Activated B cell treated with CpG ODN at 0.5 μM for 24 hours (primary cell): ENCODE measurements around the gene MYOZ2. TPM values are rescaled to one million over a fixed set of nuclear protein-coding genes. Genes with fewer than 3 reads are reported as not detected.

ENCODE experiments used
- ATAC-seq: fragments of 200-7000 bp; cut with Tn5 transposase; one replicate; pipeline ENCODE4 v1.10.0; 2021; ENCODE audit warnings: low read depth, mild to moderate bottlenecking, moderate library complexity
- CTCF ChIA-PET: fragments of 350-600 bp; sonication (Branson Sonifier 250); formaldehyde crosslinking; loops from one replicate; lab custom pipeline; 2021; ENCODE audit warnings: antibody characterized with exemption; lab: Charles Lee
- POLR2A ChIA-PET: fragments of 350-600 bp; sonication (Branson Sonifier 250); formaldehyde crosslinking; loops from one replicate; lab custom pipeline; 2021; ENCODE audit warnings: antibody characterized with exemption; lab: Charles Lee
- DNase-seq: peaks from one replicate; pipeline ENCODE4 v3.0.0; 2022
- H3K27ac Mint-ChIP-seq: one replicate; pipeline ENCODE4 v1.8.0; 2020; ENCODE audit warnings: mixed read lengths
- H3K27me3 Mint-ChIP-seq: one replicate; pipeline ENCODE4 v1.8.0; 2021; ENCODE audit warnings: mixed read lengths
- H3K36me3 Mint-ChIP-seq: one replicate; pipeline ENCODE4 v1.8.0; 2021; ENCODE audit warnings: low read depth, mixed read lengths
- H3K4me1 Mint-ChIP-seq: one replicate; pipeline ENCODE4 v1.8.0; 2021; ENCODE audit warnings: mixed read lengths
- H3K4me3 Mint-ChIP-seq: one replicate; pipeline ENCODE4 v1.8.0; 2020; ENCODE audit warnings: mild to moderate bottlenecking, mixed read lengths
- H3K9me3 Mint-ChIP-seq: one replicate; pipeline ENCODE4 v1.8.0; 2020; ENCODE audit warnings: mixed read lengths
- intact Hi-C: fragments of 100-400 bp; cut with micrococcal nuclease; formaldehyde crosslinking; loops from one replicate; pipeline ENCODE4 v1.15.1; 2024
- total RNA-seq: library from RNA; stranded (reverse); gene quantifications from 2 replicates; pipeline ENCODE4 v1.2.3, GENCODE V29; 2022
- TF ChIP-seq, protein P1 (sequence below): fragments of 200-600 bp; IDR thresholded peaks from one replicate; pipeline ENCODE4 v1.8.0; 2022; ENCODE audit warnings: antibody characterized with exemption, mild to moderate bottlenecking

MYOZ2 gene
- total RNA-seq, 1 donor from 2014 or later: not detected

DNA sequence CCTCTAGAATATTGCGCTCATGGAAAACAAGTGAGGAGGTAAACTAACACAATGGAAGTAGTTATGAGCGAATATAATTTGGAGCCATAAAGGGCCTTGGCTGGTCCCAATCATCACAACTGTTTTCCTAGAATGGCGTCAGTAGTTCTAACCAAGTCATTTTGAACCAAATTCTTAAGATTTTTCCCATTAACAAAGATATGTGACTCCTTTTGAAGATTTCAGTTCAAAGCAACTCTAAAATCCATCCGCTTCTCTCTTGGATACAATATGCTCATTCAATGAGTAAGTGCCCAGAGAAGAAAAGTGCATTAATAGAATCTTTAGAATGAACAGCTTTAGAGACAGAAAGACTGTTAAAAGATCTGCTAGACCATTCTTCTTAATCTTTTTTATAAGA is 19.6 kb upstream of the MYOZ2 start:
- ChIA-PET CTCF (no interaction called here), POLR2A (no interaction called here)
- no peaks in the 10 kb centered on the region for H3K36me3 Mint-ChIP-seq
- H3K4me3 Mint-ChIP-seq: no peak overlapping the region
- no peak overlapping the region for H3K27ac Mint-ChIP-seq
- no peaks in the 10 kb centered on the region for H3K9me3 Mint-ChIP-seq
- H3K27me3 Mint-ChIP-seq: peaks cover 6% of the 10 kb centered on the region
- intact Hi-C loops: no loop called here
- H3K4me1 Mint-ChIP-seq: no peaks in the 10 kb centered on the region
- TF ChIP-seq, protein P1, sequence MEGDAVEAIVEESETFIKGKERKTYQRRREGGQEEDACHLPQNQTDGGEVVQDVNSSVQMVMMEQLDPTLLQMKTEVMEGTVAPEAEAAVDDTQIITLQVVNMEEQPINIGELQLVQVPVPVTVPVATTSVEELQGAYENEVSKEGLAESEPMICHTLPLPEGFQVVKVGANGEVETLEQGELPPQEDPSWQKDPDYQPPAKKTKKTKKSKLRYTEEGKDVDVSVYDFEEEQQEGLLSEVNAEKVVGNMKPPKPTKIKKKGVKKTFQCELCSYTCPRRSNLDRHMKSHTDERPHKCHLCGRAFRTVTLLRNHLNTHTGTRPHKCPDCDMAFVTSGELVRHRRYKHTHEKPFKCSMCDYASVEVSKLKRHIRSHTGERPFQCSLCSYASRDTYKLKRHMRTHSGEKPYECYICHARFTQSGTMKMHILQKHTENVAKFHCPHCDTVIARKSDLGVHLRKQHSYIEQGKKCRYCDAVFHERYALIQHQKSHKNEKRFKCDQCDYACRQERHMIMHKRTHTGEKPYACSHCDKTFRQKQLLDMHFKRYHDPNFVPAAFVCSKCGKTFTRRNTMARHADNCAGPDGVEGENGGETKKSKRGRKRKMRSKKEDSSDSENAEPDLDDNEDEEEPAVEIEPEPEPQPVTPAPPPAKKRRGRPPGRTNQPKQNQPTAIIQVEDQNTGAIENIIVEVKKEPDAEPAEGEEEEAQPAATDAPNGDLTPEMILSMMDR: no peak
- no peak for DNase-seq
- no peak for ATAC-seq

DNA sequence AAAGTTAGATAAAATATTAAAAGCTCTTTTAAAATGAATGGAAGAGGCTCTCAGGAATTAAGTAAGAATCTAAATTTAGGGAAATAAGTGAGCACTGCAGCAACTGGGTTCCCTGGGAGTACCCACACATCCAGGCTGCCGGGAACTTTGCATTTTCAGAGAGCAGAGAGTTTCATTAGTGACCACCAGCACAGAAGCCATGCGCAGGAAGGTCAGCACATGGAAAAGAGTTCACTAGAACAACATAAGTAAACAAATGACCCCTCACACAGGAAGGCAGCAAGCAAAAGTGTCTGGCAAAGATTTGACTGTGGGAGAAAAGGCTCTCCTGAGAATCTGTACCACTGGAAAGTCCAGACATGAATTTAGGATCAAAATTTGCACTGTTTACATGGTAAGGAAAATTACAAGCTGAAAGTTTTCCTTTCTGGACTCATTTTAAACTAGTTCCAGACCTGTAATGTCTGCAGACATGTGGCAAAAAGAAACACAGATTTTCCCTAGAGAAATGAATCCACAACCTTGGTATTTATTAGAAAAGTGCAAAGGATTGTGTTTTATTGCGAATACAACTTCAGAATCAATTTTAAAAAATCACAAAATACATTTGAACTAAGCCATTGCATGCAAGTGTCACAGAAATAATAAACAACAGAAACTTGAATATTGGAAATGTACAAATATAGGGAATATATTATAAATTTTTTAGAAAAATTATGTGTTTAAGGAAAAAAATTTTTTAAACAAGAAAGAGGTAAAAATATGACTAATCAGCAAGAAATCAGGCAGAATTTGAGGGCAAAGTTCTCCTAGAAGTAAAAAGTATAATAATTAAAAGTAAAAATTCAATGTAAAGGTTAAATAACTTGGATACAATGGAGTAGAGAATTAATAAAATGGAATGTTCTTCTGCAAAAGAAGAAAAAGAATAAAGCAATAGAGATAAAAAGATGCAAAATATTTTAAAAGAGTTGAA is 18.4 kb upstream of the MYOZ2 start:
- H3K27ac Mint-ChIP-seq: no peak overlapping the region
- ChIA-PET CTCF (no interaction called here), POLR2A (no interaction called here)

DNA sequence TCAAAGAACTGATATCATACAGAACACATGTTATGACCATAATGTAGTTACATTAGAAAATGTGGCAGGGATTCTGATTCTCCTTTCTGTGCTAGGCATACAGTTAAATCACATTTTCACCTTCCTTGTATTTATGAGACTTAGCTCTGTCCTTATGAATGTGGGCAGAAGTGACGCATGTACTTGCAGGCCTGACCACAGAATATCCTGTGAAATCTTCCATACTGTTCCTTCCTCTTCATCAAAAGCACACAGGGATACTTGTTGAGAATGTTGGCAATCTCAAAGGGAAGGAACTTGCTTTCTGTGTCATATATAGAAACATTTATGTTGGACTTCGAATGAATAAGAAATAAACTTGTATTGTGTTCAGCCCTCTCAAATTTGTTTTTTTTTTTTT is 17.2 kb upstream of the MYOZ2 start:
- Mint-ChIP-seq H3K27ac (no peak overlapping the region), H3K9me3 (no peaks in the 10 kb centered on the region), H3K36me3 (no peaks in the 10 kb centered on the region), H3K27me3 (peaks cover 8% of the 10 kb centered on the region), H3K4me3 (no peak overlapping the region), H3K4me1 (no peaks in the 10 kb centered on the region)
- CTCF ChIA-PET: no interaction called here
- DNase-seq (no peak), ATAC-seq (no peak)
- TF ChIP-seq, protein P1: no peak
- POLR2A ChIA-PET: no interaction called here
- intact Hi-C loops: no loop called here

More for the DNA sequence above, 18.4 kb upstream of the MYOZ2 start:
- DNase-seq (no peak), ATAC-seq (no peak)
- TF ChIP-seq, protein P1: no peak
- peaks cover 8% of the 10 kb centered on the region for H3K27me3 Mint-ChIP-seq
- intact Hi-C loops: no loop called here
- no peaks in the 10 kb centered on the region for H3K36me3 Mint-ChIP-seq
- no peaks in the 10 kb centered on the region for H3K9me3 Mint-ChIP-seq
- H3K4me1 Mint-ChIP-seq: no peaks in the 10 kb centered on the region
- no peak overlapping the region for H3K4me3 Mint-ChIP-seq

DNA sequence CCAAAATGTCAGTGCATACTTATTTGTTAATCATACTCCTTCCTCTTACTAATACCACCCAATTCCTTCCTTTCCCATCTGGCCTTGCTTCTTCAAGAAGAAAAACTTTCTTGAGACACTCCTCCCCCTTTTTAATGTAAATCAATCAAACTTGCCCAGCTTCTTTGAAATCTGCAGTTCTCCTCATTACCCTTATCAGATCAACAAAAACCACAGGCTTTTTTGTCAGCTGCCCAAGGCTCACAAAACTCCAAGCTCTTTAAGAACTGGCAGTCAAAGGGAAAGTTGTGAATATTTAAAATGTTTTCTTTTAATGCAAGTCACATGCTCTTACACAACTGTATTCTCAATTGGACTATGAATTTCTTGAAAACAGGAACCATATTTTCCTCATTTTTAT is 11.3 kb upstream of the MYOZ2 start:
- Mint-ChIP-seq H3K27ac (no peak overlapping the region), H3K9me3 (no peaks in the 10 kb centered on the region), H3K36me3 (no peaks in the 10 kb centered on the region), H3K4me1 (no peaks in the 10 kb centered on the region), H3K27me3 (peaks cover 1% of the 10 kb centered on the region), H3K4me3 (no peak overlapping the region)
- TF ChIP-seq, protein P1: no peak
- DNase-seq: no peak
- intact Hi-C loops: no loop called here
- ChIA-PET CTCF (interaction anchor here (0.5 kb wide), 1 partner anchor 934 kb away, joined by 3 read pairs; no protein-coding TSS in a partner anchor), POLR2A (no interaction called here)
- ATAC-seq: no peak

DNA sequence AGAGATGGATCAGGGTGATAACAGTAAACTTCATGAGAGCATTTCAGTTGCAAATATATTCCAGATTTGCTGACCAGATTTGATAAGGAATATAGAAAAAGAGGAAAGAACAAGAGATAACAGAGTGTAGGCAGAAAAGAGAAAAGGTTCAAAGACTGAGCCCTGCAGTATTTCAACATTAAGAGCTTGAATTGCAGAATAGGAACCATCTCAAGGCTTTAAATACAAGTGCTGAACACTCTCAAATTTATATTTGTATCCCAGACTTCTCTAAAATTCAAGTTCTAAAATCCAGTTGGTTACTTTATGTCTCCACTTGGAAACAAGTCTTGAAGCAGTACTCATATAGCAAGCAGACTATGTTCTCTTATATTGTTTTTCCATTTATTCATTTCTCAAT is 9.7 kb upstream of the MYOZ2 start:
- no peak for DNase-seq
- intact Hi-C loops: no loop called here
- H3K4me3 Mint-ChIP-seq: no peak overlapping the region
- ChIA-PET CTCF (no interaction called here), POLR2A (no interaction called here)
- no peaks in the 10 kb centered on the region for H3K4me1 Mint-ChIP-seq
- H3K27ac Mint-ChIP-seq: no peak overlapping the region
- ATAC-seq: no peak
- H3K27me3 Mint-ChIP-seq: peaks cover 1% of the 10 kb centered on the region
- no peaks in the 10 kb centered on the region for H3K9me3 Mint-ChIP-seq
- no peaks in the 10 kb centered on the region for H3K36me3 Mint-ChIP-seq
- TF ChIP-seq, protein P1: no peak
